ENCODE measurements around the gene FAM187B. TPM values are rescaled to one million over a fixed set of nuclear protein-coding genes. Genes with fewer than 3 reads are reported as not detected.

FAM187B gene
- total and polyA plus RNA-seq, 2 donors (not counting 1 experiment from before 2014, with no cell fraction given): 0.25 TPM; not detected in 1

GRCh38 chr19:35265126-35265899 is 36.8 kb upstream of the FAM187B start:
- no peak for TF ChIP-seq EZH2 (IDR thresholded peaks at IDR 0.05; ENCODE audit: borderline replicate concordance, insufficient read depth, low read depth, low read length, poor library complexity, severe bottlenecking)
- TF ChIP-seq CTCF (IDR thresholded peaks at IDR 0.05): no peak
- Histone ChIP-seq H3K9me3 (ENCODE audit: control extremely low read depth in 1 of 3, control insufficient read depth in 2 of 3, insufficient read depth in 1 of 3, low read length in 2 of 3) (no peaks in the 10 kb centered on the region), H3K4me2 (replicated peaks; ENCODE audit: low read depth, low read length, poor library complexity, severe bottlenecking) (no peak overlapping the region), H3K27ac (ENCODE audit: low read length in 2 of 2) (peak overlapping the region in 1 of 2 donors; percentile 51), H3K79me2 (ENCODE audit: control insufficient read depth, insufficient read depth, low read length) (peaks cover 20% of the 10 kb centered on the region), H3K4me3 (ENCODE audit: control extremely low read depth in 1 of 5, extremely low read depth in 1 of 5, insufficient read depth in 1 of 5, low read depth in 2 of 5, low read length in 4 of 5) (no peak overlapping the region), H3K9ac (ENCODE audit: low read length) (no peak overlapping the region), H3K36me3 (replicated peaks in 1 of 2; ENCODE audit: control extremely low read depth in 1 of 2, control insufficient read depth in 1 of 2, extremely low read depth in 1 of 2, insufficient read depth in 2 of 2, low read length in 1 of 2) (peaks cover 0 to 10% of the 10 kb centered on the region in 2 experiments), H3K27me3 (replicated peaks in 1 of 4; ENCODE audit: control extremely low read depth in 1 of 4, control insufficient read depth in 3 of 4, insufficient read depth in 4 of 4, low read length in 3 of 4) (no peaks in the 10 kb centered on the region), H4K20me1 (ENCODE audit: control insufficient read depth, insufficient read depth, low read length, poor library complexity, severe bottlenecking) (peaks cover 20% of the 10 kb centered on the region), H3K4me1 (ENCODE audit: control insufficient read depth in 2 of 2, insufficient read depth in 2 of 2, low read length in 2 of 2) (peaks cover 28 to 43% of the 10 kb centered on the region in 2 donors), H2AFZ (ENCODE audit: insufficient read depth, low read depth, low read length, poor library complexity, severe bottlenecking) (no peak overlapping the region)
- Mint-ChIP-seq H3K4me3 (peak overlapping the region; percentile 78), H3K27ac (peak overlapping the region; percentile 91), H3K4me1 (peaks cover 41% of the 10 kb centered on the region), H3K9me3 (ENCODE audit: insufficient read depth) (no peaks in the 10 kb centered on the region), H3K27me3 (no peaks in the 10 kb centered on the region)
- intact Hi-C loops (cut with micrococcal nuclease): loop anchor here (5.0 kb wide), 1 partner anchor 198 kb away; no protein-coding TSS in a partner anchor
- ChIA-PET POLR2A (interaction anchor here (0.6 to 1.6 kb wide), 4 partner anchors 21 to 635 kb away, joined by 3 to 8 read pairs (median 6); partner anchors contain the start of gene NFKBID), CTCF (interaction anchor here (0.6 to 2.2 kb wide), 9 partner anchors 14 to 230 kb away, joined by 3 to 7 read pairs (median 4); no protein-coding TSS in a partner anchor)
- ATAC-seq (ENCODE audit: low read depth): no peak
- 71% methylated on average over 6 of the region's 6 CpGs for WGBS (ENCODE audit: insufficient coverage)
- DNase-seq: peak; percentile 19

Measured in B cell (primary cell).